Nephron (organoid): ENCODE results near the gene PRR23E.

Source experiments
- H3K27ac Mint-ChIP-seq, 3 experiments: 2 replicates each; pipeline ENCODE4 v1.8.0; 2020; ENCODE audit warnings: mixed read lengths in 3 of 3, mild to moderate bottlenecking in 2 of 3, moderate library complexity in 1 of 3
- H3K27me3 Mint-ChIP-seq: 2 replicates; pipeline ENCODE4 v1.8.0; 2021; ENCODE audit warnings: low read depth, mild to moderate bottlenecking, moderate library complexity, mixed read lengths
- H3K36me3 Mint-ChIP-seq: 2 replicates; pipeline ENCODE4 v1.8.0; 2020; ENCODE audit warnings: low read depth, mixed read lengths
- H3K4me1 Mint-ChIP-seq: 2 replicates; pipeline ENCODE4 v1.8.0; 2020; ENCODE audit warnings: mixed read lengths
- H3K4me3 Mint-ChIP-seq, 3 experiments: 2 replicates each; pipeline ENCODE4 v1.8.0; 2020; ENCODE audit warnings: mild to moderate bottlenecking in 3 of 3, mixed read lengths in 3 of 3, moderate library complexity in 2 of 3
- H3K9me3 Mint-ChIP-seq: 2 replicates; pipeline ENCODE4 v1.8.0; 2020; ENCODE audit warnings: mixed read lengths
- CTCF ChIP-seq, 3 experiments: fragments of 200-600 bp; sonication (generic); IDR thresholded peaks; one replicate each; pipeline ENCODE4 v1.5.0; 2021; ENCODE audit warnings: antibody characterized with exemption in 3 of 3; ENCODE audit not compliant: unreplicated experiment in 3 of 3

The PRR23E gene

GRCh38 chr3:127149621-127150310 lies 43.2 kb upstream of the PRR23E start:
- no peak for TF ChIP-seq CTCF (IDR thresholded peaks at IDR 0.05; ENCODE audit: unreplicated experiment in 3 of 3)
- no peak overlapping the region for H3K4me3 Mint-ChIP-seq
- H3K27ac Mint-ChIP-seq, result no peak overlapping the region
- no peaks in the 10 kb centered on the region for H3K9me3 Mint-ChIP-seq
- no peaks in the 10 kb centered on the region for H3K36me3 Mint-ChIP-seq
- no peaks in the 10 kb centered on the region for H3K4me1 Mint-ChIP-seq
- H3K27me3 Mint-ChIP-seq, result peaks cover 30% of the 10 kb centered on the region

- TF ChIP-seq CTCF (IDR thresholded peaks at IDR 0.05; ENCODE audit: unreplicated experiment in 3 of 3), result no peak
- Mint-ChIP-seq H3K9me3 (no peaks in the 10 kb centered on the region), H3K36me3 (no peaks in the 10 kb centered on the region), H3K4me1 (no peaks in the 10 kb centered on the region), H3K27ac (no peak overlapping the region), H3K4me3 (no peak overlapping the region), H3K27me3 (peaks cover 27% of the 10 kb centered on the region)
Measured at GRCh38 chr3:127150513-127151250, 42.2 kb upstream of the PRR23E start.

- TF ChIP-seq CTCF (IDR thresholded peaks at IDR 0.05; ENCODE audit: unreplicated experiment in 3 of 3), result no peak
- Mint-ChIP-seq H3K27ac (no peak overlapping the region), H3K4me3 (no peak overlapping the region), H3K4me1 (no peaks in the 10 kb centered on the region), H3K36me3 (no peaks in the 10 kb centered on the region), H3K9me3 (no peaks in the 10 kb centered on the region), H3K27me3 (peaks cover 22% of the 10 kb centered on the region)
Measured at GRCh38 chr3:127151251-127151564, 41.7 kb upstream of the PRR23E start.

GRCh38 chr3:127151992-127152650 lies 40.8 kb upstream of the PRR23E start:
- H3K27me3 Mint-ChIP-seq, result peaks cover 24% of the 10 kb centered on the region
- no peaks in the 10 kb centered on the region for H3K9me3 Mint-ChIP-seq
- no peaks in the 10 kb centered on the region for H3K36me3 Mint-ChIP-seq
- no peak overlapping the region for H3K4me3 Mint-ChIP-seq
- no peaks in the 10 kb centered on the region for H3K4me1 Mint-ChIP-seq
- no peak for TF ChIP-seq CTCF (IDR thresholded peaks at IDR 0.05; ENCODE audit: unreplicated experiment in 3 of 3)
- no peak overlapping the region for H3K27ac Mint-ChIP-seq

- Mint-ChIP-seq H3K36me3 (no peaks in the 10 kb centered on the region), H3K4me1 (no peaks in the 10 kb centered on the region), H3K9me3 (no peaks in the 10 kb centered on the region), H3K4me3 (no peak overlapping the region), H3K27ac (no peak overlapping the region), H3K27me3 (peaks cover 16% of the 10 kb centered on the region)
- TF ChIP-seq CTCF (IDR thresholded peaks at IDR 0.05; ENCODE audit: unreplicated experiment in 3 of 3), result no peak
Measured at GRCh38 chr3:127152684-127153505, 40.0 kb upstream of the PRR23E start.
